HG03175 (cell line): ENCODE data around the gene CCDC68.
"Not testable (repeated sequence)": the region's sequence is repeated elsewhere in the genome, so short reads cannot be mapped to it uniquely, and the experiment has no call there.

Experiments
- ATAC-seq: cut with Tn5 transposase; IDR thresholded peaks from one replicate; pipeline ENCODE4 v1.9.1; 2021; ENCODE audit warnings: mild to moderate bottlenecking, moderate library complexity; ENCODE audit not compliant: unreplicated experiment

CCDC68 gene

GRCh38 chr18:54878659-54879358, 80.5 kb downstream of the CCDC68 start:
- no peak for ATAC-seq

- no peak for ATAC-seq
These were observed 81.1 kb downstream of the CCDC68 start for GRCh38 chr18:54878159-54878622.

GRCh38 chr18:54877076-54877475, 82.2 kb downstream of the CCDC68 start:
- ATAC-seq: no peak

- no peak for ATAC-seq
These were observed 84.2 kb downstream of the CCDC68 start for GRCh38 chr18:54875063-54875462.

- ATAC-seq: no peak
These were observed 85.4 kb downstream of the CCDC68 start for GRCh38 chr18:54873884-54874255.

GRCh38 chr18:54872681-54873080, 86.6 kb downstream of the CCDC68 start:
- ATAC-seq: no peak

- ATAC-seq: no peak
These were observed 88.0 kb downstream of the CCDC68 start for GRCh38 chr18:54871231-54871630.

- ATAC-seq: no peak
These were observed 92.1 kb downstream of the CCDC68 start for GRCh38 chr18:54867131-54867530.

- ATAC-seq: no peak
These were observed 98.3 kb downstream of the CCDC68 start for GRCh38 chr18:54860941-54861340.

GRCh38 chr18:54859667-54860421, 99.4 kb downstream of the CCDC68 start:
- ATAC-seq: no peak

- no peak for ATAC-seq
These were observed 101.8 kb downstream of the CCDC68 start for GRCh38 chr18:54857499-54857898.

GRCh38 chr18:54856105-54856646, 103.1 kb downstream of the CCDC68 start:
- ATAC-seq: no peak

- ATAC-seq: not testable (repeated sequence)
These were observed 104.2 kb downstream of the CCDC68 start for GRCh38 chr18:54855050-54855449.

- ATAC-seq: no peak
These were observed 106.2 kb downstream of the CCDC68 start for GRCh38 chr18:54852780-54853675.
